ENCODE data around the gene AGAP2. TPM values are rescaled to one million over a fixed set of nuclear protein-coding genes. Genes with fewer than 3 reads are reported as not detected.

Gene AGAP2
- total RNA-seq, 1 donor from 2014 or later, result 9.8 TPM

- no peak for DNase-seq (ENCODE audit: low read depth)
Measured at GRCh38 chr12:57767876-57768275, 29.3 kb upstream of the AGAP2 start.

- DNase-seq (ENCODE audit: low read depth), result no peak
Measured at GRCh38 chr12:57767305-57767698, 28.8 kb upstream of the AGAP2 start.

- DNase-seq (ENCODE audit: low read depth), result no peak
Measured at GRCh38 chr12:57766464-57767304, 28.1 kb upstream of the AGAP2 start, which contains the start of gene CYP27B1. CYP27B1 (minus strand) TSS chr12:57767078; CDS start chr12:57767041, 37 bp downstream.

DNA sequence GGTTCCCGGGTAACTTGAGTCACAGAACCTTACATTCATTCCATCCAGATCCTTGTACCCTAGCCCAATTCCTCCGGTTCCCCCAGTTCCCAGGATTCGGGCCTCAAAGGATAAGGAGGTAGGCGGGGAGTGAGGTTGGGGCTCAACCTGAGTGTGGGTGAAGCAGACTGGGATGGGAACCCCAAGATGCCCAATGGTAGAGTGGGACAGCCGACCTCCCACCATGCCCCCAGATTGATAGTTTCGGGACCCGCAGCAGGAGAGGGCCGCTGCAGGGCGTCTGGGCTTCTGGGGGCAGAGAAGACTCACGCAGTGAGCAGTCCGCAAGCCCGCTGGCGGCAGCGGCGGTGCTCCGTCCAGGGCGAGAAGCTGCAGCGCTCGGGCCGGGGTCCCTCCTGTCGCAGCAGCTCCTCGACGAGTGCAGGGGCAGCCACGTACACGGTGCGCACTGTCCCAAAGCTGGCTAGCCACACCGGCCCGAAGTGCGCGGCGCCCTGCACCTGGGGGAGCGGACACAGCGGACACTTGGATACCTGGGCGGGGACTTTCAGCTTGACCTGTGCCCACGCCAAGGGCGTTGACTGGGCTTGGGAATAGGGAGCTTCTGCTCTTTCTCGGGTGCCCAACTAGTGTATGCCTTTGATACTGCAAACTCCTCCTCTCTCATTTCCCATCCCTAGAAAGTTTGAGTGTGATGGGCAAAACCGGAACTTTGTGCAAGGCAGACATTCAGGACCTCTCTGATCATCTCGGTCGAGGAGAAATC, 27.3 kb upstream of the AGAP2 start:
- no peak for DNase-seq (ENCODE audit: low read depth)

DNA sequence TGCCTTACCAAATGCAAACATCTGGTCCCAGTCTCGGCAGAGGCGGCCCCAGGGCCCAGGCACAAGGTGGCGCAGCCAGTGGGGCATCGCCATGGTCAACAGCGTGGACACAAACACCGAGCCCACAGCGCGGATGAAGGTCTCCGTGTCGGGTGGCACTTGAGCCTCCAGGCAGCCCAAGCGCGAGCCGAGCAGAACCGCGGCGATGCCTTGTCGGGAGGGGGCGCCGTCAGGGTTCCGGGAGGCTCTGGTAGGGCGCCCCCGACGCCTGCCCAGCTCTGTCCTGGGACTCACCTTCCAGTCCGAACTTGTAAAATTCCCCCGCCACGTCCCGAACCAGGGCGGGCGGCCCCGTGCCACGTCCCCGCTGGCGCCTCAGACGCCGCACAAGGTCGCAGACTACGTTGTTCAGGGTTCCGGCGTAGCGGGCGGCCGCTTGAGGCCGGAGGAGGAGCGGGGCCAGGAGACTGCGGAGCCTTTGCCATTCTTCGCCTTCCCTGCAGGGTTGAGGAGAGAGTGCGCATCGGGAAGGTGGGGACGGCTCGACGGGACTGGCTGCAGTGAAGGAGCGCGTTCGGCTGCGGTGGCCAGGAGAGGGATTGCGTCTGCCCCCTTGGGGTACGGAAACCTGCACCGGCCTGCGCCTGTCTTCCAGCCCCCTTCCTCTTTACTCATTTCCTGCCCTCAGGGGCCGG, 26.6 kb upstream of the AGAP2 start:
- DNase-seq (ENCODE audit: low read depth), result no peak

- DNase-seq (ENCODE audit: low read depth), result no peak
Measured at GRCh38 chr12:57764662-57765002, 26.1 kb upstream of the AGAP2 start.

DNA sequence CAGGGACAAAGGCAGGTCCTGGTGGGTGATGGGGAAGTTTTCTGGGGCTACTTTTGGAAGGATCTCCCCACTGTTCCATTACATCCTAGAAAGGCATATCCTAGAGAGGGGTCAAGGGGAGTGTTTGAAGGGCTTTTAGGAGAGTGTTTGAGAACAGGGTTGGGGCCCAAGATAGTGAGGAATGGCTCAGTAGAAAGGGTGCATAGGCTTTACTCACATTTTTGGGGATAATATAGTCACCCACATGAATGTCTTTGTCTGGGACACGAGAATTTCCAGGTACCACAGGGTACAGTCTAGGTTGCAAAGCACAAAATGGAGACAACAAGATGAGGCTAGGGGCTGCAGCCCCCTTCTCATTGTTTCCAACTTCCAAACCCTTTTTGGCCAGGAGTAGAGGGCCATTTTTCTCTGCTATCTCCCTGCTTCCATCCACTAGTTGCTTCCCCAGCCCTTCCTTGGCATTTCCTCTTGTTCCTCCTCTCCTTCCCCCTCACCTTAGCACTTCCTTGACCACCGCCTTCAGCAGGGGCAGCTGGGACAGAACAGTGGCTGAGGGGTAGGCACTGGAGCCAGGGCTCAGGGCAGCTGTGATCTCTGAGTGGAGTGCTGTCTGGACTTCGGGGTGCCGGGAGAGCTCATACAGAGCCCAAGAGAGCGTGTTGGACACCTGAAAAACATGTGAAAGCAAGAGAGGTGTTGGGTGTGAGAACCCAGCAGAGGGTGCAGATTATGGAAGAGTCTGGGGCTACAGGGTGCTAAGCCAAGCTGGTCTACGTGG, 25.5 kb upstream of the AGAP2 start:
- no peak for DNase-seq (ENCODE audit: low read depth)

DNA sequence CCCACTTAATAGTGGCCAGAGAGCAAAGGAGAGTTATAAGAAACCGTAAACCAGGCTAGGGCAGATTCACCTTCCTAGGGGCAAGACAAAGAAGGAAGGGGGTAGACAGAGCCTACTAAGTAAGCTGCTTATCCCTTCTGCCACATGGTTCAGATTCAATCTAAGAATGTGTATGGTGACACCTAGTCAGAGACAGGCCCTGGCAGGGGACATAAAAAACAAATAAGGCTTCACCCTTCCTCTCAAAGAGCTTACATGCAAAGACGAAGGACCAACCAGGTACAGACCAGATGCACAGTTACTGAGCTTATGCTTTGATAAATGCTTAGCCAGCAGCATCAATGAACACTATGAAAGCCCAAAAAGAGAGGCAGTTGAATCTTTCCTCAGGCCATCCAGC, 23.9 kb upstream of the AGAP2 start:
- no peak for DNase-seq (ENCODE audit: low read depth)

DNA sequence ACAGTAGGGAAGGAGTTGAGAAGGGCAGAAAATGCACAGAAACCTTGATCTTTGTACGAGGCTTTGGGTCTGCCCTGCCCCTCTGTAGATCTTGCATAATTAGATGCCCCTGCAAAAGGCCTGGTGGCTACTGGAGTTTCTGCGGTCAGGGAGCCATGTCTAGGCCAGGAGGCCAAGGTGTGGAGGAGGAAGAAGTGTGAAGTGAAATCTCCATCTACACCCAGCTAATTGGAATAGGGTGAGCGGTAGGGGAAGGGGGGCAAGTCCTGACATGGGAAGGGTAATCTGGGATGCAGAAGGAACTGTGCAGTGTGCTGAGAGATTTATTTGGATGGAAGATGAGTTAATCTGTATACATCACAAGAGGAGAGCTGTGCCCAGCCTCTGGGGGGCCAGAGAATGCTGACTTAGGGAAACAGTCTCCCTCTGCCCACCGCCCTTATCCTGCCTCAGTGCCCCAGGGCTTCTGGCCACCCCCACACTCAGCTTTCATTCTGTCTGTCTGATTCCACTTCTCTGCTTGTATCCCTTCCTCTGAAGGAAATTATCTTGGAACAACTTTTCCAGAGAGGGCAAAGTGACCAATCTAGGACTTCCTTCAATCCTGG, 23.0 kb upstream of the AGAP2 start:
- DNase-seq (ENCODE audit: low read depth), result no peak

DNA sequence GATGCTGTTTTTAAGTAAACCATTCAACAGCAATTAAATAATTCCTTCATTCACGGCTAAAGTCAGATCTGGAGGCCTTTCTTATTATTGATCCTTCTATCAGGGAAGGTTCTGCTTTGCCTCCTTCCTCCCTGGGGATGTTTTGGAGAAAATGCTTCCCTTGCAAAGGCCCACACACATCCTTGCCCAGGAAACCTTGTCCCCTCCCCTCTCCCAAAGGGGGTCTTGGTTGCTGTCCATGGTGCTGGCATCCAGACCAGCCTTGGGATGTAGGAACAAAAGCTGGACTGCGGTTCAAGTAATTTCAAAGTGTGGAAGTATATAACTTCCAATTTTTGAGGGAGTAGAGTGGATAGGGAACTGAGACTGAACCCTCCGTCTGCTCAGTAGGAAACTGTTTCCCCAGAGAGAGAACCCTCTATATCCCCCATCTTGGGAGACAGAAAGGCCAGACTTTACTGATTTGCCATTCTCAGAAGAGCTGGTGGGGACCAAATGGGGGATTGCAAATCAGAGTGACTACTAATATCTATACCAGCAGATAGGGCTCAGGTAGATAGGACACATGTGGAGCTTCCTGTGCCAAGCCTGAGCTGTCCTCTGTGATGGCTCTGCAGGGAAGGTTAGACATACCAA, 21.9 kb upstream of the AGAP2 start:
- no peak for DNase-seq (ENCODE audit: low read depth)

- DNase-seq (ENCODE audit: low read depth), result no peak
Measured at GRCh38 chr12:57759360-57759980, 20.9 kb upstream of the AGAP2 start.

- no peak for DNase-seq (ENCODE audit: low read depth)
Measured at GRCh38 chr12:57758552-57759359, 20.2 kb upstream of the AGAP2 start.

DNA sequence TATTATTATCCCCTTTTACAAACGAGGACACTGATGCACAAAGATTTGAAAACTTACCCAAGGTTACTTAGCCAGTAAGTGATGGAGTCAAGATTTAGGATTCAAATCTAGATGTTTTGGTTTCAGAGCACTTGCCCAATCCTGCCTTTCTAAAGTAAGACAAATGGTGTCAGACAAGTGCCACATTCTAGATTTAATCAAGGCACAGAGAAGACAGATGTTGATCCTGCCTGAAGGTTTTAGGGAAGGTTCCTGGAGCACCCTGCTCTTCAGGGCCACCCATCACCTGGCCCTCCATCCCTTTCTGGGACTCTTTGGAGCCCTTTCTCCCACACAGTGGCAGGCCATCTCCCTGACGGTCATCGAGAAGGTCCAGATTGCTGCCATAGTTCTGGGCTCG, 19.2 kb upstream of the AGAP2 start:
- DNase-seq (ENCODE audit: low read depth), result no peak

DNA sequence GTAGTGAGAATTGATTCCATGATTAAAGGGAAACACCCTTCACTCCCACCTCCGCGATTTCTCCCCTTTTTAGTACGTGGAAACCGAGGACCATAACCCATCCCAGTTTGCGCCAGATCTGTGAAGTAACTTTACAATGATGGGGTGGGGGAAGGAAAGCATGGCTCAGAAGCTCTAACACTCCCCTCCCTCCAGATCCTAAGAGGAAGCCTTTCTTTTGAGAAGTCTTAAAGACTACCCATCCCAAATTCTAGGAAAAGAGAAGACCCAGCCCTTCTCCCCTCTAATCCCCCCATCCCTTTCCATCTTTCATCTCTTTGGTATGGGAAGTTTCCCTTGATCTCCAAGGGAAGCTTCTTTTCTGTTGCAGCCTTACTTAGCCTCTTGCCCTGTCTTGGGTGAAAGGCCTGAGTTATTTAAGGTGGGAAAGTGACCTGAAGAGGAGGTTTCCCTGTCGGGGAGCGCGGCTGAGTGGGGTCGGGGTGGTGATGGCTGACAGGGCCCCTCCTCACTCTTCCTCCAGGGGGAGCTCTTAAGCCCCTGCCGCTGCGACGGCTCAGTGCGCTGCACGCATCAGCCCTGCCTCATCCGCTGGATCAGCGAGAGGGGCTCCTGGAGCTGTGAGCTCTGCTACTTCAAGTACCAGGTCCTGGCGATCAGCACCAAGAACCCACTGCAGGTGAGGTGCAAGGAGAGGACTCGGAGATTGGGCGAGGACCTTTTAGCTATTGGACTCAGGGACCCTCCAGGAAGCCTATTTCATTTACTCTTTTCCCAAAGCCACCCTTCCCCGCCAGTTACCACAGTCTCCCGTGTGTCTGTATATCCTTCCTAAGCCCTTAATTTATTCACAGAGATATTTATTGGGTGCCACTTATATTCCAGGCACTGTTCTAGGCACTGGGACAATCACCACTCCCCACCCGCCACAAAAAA, 18.1 kb upstream of the AGAP2 start:
- no peak for DNase-seq (ENCODE audit: low read depth)

GRCh38 chr12:57755454-57756372, 17.2 kb upstream of the AGAP2 start:
- no peak for DNase-seq (ENCODE audit: low read depth)

GRCh38 chr12:57755194-57755453, 16.6 kb upstream of the AGAP2 start:
- DNase-seq (ENCODE audit: low read depth), result no peak

Measured in myocyte (in vitro differentiated cells).